ENCODE results near the gene KHSRP. TPM values are rescaled to one million over a fixed set of nuclear protein-coding genes. Genes with fewer than 3 reads are reported as not detected.

KHSRP gene
- total and polyA plus RNA-seq, 2 of the 13 experiments (the other 11 are each of a cell fraction or from before 2014, with no cell fraction given): 72.1 to 129 TPM

DNA sequence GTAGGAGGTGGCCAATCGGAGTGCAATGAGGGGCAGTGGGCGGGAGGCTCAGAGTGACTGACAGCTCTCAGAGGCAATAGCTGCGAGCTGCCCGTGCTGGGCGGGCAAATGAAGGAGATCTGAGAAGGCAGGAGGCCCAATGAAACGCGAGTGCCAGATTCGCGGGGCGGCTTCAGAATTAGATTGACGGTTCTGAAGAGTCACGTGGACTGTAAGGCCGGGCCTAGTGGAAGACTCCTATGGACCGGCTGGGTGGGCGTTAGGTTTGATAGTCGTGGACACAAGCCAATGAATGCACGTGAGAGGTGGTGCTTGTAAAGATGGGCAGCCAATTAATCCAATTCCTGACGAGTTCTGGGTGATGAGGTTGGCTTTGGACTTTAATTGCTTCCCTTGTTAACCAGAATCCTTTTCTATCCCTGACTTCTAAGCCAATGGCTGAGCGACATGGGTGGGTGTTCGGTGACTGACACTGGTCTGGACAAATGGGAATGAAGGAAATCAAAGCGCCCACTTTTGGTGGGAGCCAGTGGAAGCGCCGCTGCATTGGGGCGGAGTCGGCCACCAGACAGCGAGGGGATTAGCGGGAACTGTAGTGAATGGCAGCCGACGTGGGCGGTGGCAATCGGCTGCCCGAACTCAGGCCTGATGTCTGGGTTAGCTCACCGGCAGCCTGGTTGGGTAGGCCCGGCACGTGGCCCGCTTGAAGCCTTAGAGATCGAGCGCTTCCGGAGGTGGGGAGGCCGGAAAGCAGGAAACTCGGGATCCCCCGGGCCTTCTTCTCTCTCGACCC is 524 bp upstream of the KHSRP start (continued):
- TF ChIP-seq, protein P1, sequence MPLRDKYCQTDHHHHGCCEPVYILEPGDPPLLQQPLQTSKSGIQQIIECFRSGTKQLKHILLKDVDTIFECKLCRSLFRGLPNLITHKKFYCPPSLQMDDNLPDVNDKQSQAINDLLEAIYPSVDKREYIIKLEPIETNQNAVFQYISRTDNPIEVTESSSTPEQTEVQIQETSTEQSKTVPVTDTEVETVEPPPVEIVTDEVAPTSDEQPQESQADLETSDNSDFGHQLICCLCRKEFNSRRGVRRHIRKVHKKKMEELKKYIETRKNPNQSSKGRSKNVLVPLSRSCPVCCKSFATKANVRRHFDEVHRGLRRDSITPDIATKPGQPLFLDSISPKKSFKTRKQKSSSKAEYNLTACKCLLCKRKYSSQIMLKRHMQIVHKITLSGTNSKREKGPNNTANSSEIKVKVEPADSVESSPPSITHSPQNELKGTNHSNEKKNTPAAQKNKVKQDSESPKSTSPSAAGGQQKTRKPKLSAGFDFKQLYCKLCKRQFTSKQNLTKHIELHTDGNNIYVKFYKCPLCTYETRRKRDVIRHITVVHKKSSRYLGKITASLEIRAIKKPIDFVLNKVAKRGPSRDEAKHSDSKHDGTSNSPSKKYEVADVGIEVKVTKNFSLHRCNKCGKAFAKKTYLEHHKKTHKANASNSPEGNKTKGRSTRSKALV (CRISPR knock-in tag; IDR thresholded peaks at IDR 0.05): 0 out of 2 replicates have a peak, but pooled peaks have one; percentile 31
- TF ChIP-seq, protein P2, sequence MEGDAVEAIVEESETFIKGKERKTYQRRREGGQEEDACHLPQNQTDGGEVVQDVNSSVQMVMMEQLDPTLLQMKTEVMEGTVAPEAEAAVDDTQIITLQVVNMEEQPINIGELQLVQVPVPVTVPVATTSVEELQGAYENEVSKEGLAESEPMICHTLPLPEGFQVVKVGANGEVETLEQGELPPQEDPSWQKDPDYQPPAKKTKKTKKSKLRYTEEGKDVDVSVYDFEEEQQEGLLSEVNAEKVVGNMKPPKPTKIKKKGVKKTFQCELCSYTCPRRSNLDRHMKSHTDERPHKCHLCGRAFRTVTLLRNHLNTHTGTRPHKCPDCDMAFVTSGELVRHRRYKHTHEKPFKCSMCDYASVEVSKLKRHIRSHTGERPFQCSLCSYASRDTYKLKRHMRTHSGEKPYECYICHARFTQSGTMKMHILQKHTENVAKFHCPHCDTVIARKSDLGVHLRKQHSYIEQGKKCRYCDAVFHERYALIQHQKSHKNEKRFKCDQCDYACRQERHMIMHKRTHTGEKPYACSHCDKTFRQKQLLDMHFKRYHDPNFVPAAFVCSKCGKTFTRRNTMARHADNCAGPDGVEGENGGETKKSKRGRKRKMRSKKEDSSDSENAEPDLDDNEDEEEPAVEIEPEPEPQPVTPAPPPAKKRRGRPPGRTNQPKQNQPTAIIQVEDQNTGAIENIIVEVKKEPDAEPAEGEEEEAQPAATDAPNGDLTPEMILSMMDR (CRISPR knock-in tag; IDR thresholded peaks at IDR 0.05): 0 out of 2 replicates have a peak, but pooled peaks have one; percentile 3
- 0 out of 2 replicates have a peak, but pooled peaks have one; percentile 34 for TF ChIP-seq ZNF790 (CRISPR knock-in tag; IDR thresholded peaks at IDR 0.05; ENCODE audit: borderline replicate concordance)
- TF ChIP-seq KDM5B (CRISPR knock-in tag; IDR thresholded peaks at IDR 0.05; ENCODE audit: borderline replicate concordance): peak; percentile 24; the same call in 1 of the 2 replicates
- TF ChIP-seq SRSF1 (optimal IDR thresholded peaks at IDR 0.05; ENCODE audit: low read depth, low read length): no peak
- TF ChIP-seq SNAPC2 (CRISPR knock-in tag; IDR thresholded peaks at IDR 0.05): peak; percentile 71; the same call in 1 of the 2 replicates
- TF ChIP-seq, protein P3, sequence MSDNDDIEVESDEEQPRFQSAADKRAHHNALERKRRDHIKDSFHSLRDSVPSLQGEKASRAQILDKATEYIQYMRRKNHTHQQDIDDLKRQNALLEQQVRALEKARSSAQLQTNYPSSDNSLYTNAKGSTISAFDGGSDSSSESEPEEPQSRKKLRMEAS (IDR thresholded peaks at IDR 0.05): peak; percentile 96
- TF ChIP-seq ZNF83 (CRISPR knock-in tag; IDR thresholded peaks at IDR 0.05; ENCODE audit: borderline replicate concordance): peak; percentile 81; the same call in 1 of the 2 replicates
- TF ChIP-seq SAP130 (CRISPR knock-in tag; IDR thresholded peaks at IDR 0.05; ENCODE audit: low read depth): peak; percentile 44
- peak; percentile 69; the same call in 1 of the 2 replicates for TF ChIP-seq PCBP1 (IDR thresholded peaks at IDR 0.05; ENCODE audit: borderline replicate concordance, low read depth, low read length)
- TF ChIP-seq, protein P4, sequence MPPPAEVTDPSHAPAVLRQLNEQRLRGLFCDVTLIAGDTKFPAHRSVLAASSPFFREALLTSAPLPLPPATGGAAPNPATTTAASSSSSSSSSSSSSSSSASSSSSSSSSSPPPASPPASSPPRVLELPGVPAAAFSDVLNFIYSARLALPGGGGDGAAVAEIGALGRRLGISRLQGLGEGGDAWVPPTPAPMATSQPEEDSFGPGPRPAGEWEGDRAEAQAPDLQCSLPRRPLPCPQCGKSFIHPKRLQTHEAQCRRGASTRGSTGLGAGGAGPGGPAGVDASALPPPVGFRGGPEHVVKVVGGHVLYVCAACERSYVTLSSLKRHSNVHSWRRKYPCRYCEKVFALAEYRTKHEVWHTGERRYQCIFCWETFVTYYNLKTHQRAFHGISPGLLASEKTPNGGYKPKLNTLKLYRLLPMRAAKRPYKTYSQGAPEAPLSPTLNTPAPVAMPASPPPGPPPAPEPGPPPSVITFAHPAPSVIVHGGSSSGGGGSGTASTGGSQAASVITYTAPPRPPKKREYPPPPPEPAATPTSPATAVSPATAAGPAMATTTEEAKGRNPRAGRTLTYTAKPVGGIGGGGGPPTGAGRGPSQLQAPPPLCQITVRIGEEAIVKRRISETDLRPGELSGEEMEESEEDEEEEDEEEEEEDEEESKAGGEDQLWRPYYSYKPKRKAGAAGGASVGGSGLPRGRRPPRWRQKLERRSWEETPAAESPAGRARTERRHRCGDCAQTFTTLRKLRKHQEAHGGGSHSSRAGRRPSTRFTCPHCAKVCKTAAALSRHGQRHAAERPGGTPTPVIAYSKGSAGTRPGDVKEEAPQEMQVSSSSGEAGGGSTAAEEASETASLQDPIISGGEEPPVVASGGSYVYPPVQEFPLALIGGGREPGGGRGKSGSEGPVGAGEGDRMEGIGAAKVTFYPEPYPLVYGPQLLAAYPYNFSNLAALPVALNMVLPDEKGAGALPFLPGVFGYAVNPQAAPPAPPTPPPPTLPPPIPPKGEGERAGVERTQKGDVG (CRISPR knock-in tag; IDR thresholded peaks at IDR 0.05; ENCODE audit: borderline replicate concordance): peak; percentile 97; the same call in 1 of the 2 replicates
- no peak for TF ChIP-seq ZNF331 (CRISPR knock-in tag; IDR thresholded peaks at IDR 0.05)
- TF ChIP-seq MIXL1 (CRISPR knock-in tag; IDR thresholded peaks at IDR 0.05): peak; percentile 95
- no peak for TF ChIP-seq ZNF121 (CRISPR knock-in tag; IDR thresholded peaks at IDR 0.05)
- no peak for TF ChIP-seq CENPX (CRISPR knock-in tag; IDR thresholded peaks at IDR 0.05)
- TF ChIP-seq, protein P5, sequence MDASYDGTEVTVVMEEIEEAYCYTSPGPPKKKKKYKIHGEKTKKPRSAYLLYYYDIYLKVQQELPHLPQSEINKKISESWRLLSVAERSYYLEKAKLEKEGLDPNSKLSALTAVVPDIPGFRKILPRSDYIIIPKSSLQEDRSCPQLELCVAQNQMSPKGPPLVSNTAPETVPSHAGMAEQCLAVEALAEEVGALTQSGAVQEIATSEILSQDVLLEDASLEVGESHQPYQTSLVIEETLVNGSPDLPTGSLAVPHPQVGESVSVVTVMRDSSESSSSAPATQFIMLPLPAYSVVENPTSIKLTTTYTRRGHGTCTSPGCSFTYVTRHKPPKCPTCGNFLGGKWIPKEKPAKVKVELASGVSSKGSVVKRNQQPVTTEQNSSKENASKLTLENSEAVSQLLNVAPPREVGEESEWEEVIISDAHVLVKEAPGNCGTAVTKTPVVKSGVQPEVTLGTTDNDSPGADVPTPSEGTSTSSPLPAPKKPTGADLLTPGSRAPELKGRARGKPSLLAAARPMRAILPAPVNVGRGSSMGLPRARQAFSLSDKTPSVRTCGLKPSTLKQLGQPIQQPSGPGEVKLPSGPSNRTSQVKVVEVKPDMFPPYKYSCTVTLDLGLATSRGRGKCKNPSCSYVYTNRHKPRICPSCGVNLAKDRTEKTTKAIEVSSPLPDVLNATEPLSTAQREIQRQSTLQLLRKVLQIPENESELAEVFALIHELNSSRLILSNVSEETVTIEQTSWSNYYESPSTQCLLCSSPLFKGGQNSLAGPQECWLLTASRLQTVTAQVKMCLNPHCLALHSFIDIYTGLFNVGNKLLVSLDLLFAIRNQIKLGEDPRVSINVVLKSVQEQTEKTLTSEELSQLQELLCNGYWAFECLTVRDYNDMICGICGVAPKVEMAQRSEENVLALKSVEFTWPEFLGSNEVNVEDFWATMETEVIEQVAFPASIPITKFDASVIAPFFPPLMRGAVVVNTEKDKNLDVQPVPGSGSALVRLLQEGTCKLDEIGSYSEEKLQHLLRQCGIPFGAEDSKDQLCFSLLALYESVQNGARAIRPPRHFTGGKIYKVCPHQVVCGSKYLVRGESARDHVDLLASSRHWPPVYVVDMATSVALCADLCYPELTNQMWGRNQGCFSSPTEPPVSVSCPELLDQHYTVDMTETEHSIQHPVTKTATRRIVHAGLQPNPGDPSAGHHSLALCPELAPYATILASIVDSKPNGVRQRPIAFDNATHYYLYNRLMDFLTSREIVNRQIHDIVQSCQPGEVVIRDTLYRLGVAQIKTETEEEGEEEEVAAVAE (CRISPR knock-in tag; IDR thresholded peaks at IDR 0.05; ENCODE audit: borderline replicate concordance): peak; percentile 71; the same call in 1 of the 2 replicates
